ENCODE data around the gene SLAMF7. TPM values are rescaled to one million over a fixed set of nuclear protein-coding genes. Genes with fewer than 3 reads are reported as not detected.

SLAMF7 gene
- total and polyA plus RNA-seq, 4 donors: 0.80 to 2.9 (median 1.1) TPM

DNA sequence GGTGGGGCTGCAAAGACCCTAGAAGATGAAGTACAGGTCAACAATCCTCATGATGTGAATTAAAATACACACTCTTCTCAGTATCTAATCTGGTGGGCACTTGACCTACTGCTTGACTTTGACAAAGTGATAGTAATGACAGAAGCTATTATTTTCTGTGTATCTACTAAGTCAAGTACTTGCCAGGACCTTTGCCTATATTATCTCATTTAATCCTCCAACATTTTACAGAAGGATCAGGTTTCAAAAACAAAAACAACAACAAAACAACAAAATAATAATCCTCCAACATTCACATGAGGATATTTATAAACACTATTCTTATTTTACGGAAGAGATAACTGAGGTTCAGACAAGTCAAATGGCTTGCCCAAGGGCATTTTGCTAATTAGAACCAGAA, 23.0 kb upstream of the SLAMF7 start:
- Histone ChIP-seq H3K27ac (ENCODE audit: low read depth in 1 of 2, low read length in 2 of 2) (no peak overlapping the region), H3K9ac (ENCODE audit: low read depth in 1 of 2, low read length in 2 of 2) (no peak overlapping the region), H3K27me3 (ENCODE audit: control insufficient read depth in 4 of 4, insufficient read depth in 4 of 4, low read length in 3 of 4) (no peaks in the 10 kb centered on the region), H3K4me1 (ENCODE audit: control insufficient read depth in 4 of 4, insufficient read depth in 4 of 4, low read length in 3 of 4) (no peaks in the 10 kb centered on the region), H3K9me3 (ENCODE audit: control insufficient read depth in 4 of 4, low read length in 3 of 4) (no peaks in the 10 kb centered on the region), H3K36me3 (ENCODE audit: control insufficient read depth in 4 of 4, insufficient read depth in 3 of 4, low read depth in 1 of 4, low read length in 3 of 4) (no peaks in the 10 kb centered on the region), H3K4me3 (ENCODE audit: low read depth in 1 of 3, low read length in 3 of 3) (no peak overlapping the region)
- WGBS: 93% methylated on average over 1 of the region's 1 CpG
- DNase-seq (ENCODE audit: low spot score): no peak
- TF ChIP-seq JUND (IDR thresholded peaks at IDR 0.05): no peak
- TF ChIP-seq, protein P1, sequence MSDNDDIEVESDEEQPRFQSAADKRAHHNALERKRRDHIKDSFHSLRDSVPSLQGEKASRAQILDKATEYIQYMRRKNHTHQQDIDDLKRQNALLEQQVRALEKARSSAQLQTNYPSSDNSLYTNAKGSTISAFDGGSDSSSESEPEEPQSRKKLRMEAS (IDR thresholded peaks at IDR 0.05): no peak
- TF ChIP-seq, protein P2, sequence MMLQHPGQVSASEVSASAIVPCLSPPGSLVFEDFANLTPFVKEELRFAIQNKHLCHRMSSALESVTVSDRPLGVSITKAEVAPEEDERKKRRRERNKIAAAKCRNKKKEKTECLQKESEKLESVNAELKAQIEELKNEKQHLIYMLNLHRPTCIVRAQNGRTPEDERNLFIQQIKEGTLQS (IDR thresholded peaks at IDR 0.05): no peak

DNA sequence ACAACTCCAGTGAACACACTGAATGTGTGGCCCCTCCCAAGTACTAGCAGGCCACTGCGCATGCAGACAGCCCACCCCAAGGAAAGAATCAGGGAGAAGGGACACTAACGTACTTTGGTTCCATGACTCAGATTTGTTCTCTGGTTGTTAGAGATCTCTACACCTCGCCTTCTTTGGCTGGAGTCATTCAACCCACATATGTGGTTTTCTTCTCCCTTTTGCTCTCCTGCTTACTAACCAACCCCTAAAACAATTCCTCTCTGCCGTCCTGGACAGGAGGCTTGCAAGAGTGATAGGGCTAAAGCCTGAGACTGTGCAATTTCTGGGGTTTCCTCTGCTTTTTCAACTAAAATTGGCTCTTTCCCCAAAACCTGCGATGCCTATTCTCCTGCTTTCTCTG, 21.7 kb upstream of the SLAMF7 start:
- Histone ChIP-seq H3K9ac (ENCODE audit: low read depth in 1 of 2, low read length in 2 of 2) (no peak overlapping the region), H3K36me3 (ENCODE audit: control insufficient read depth in 4 of 4, insufficient read depth in 3 of 4, low read depth in 1 of 4, low read length in 3 of 4) (no peaks in the 10 kb centered on the region), H3K27ac (ENCODE audit: low read depth in 1 of 2, low read length in 2 of 2) (no peak overlapping the region), H3K27me3 (ENCODE audit: control insufficient read depth in 4 of 4, insufficient read depth in 4 of 4, low read length in 3 of 4) (no peaks in the 10 kb centered on the region), H3K9me3 (ENCODE audit: control insufficient read depth in 4 of 4, low read length in 3 of 4) (no peaks in the 10 kb centered on the region), H3K4me1 (ENCODE audit: control insufficient read depth in 4 of 4, insufficient read depth in 4 of 4, low read length in 3 of 4) (no peaks in the 10 kb centered on the region), H3K4me3 (ENCODE audit: low read depth in 1 of 3, low read length in 3 of 3) (no peak overlapping the region)
- no peak for TF ChIP-seq GABPA (IDR thresholded peaks at IDR 0.05 in 1 of 2, conservative IDR thresholded peaks at IDR 0.05 in 1 of 2)
- 85% methylated on average over 5 of the region's 5 CpGs for WGBS
- DNase-seq (ENCODE audit: low spot score): no peak

DNA sequence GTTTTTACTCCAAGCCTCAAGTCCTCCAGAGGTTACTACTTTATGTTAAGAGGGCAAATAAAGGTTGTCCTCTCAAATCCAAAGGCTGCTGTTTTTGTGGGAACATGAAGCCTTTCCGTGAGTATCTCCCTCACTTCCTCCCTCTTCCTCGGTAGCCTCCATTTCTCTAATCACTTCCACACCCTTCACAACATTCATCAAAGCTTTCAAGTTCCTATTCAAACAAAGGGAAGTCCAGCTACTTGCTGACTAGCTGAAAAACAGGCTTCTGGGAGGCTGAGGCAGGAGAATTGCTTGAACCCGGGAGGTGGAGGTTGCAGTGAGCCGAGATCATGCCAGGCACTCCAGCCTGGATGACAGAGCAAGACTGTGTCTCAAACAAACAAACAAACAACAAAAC, 20.8 kb upstream of the SLAMF7 start:
- H3K9me3 ChIP-seq (ENCODE audit: control insufficient read depth in 4 of 4, low read length in 3 of 4): no peaks in the 10 kb centered on the region
- no peak for DNase-seq (ENCODE audit: low spot score)
- no peaks in the 10 kb centered on the region for H3K27me3 ChIP-seq (ENCODE audit: control insufficient read depth in 4 of 4, insufficient read depth in 4 of 4, low read length in 3 of 4)
- no peak overlapping the region for H3K4me3 ChIP-seq (ENCODE audit: low read depth in 1 of 3, low read length in 3 of 3)
- no peaks in the 10 kb centered on the region for H3K36me3 ChIP-seq (ENCODE audit: control insufficient read depth in 4 of 4, insufficient read depth in 3 of 4, low read depth in 1 of 4, low read length in 3 of 4)
- no peak overlapping the region for H3K9ac ChIP-seq (ENCODE audit: low read depth in 1 of 2, low read length in 2 of 2)
- no peak for TF ChIP-seq HNF4A (conservative IDR thresholded peaks at IDR 0.05)
- no peak for TF ChIP-seq GABPA (IDR thresholded peaks at IDR 0.05 in 1 of 2, conservative IDR thresholded peaks at IDR 0.05 in 1 of 2)
- WGBS: 72% methylated on average over 4 of the region's 4 CpGs
- no peak overlapping the region for H3K27ac ChIP-seq (ENCODE audit: low read depth in 1 of 2, low read length in 2 of 2)
- no peaks in the 10 kb centered on the region for H3K4me1 ChIP-seq (ENCODE audit: control insufficient read depth in 4 of 4, insufficient read depth in 4 of 4, low read length in 3 of 4)

DNA sequence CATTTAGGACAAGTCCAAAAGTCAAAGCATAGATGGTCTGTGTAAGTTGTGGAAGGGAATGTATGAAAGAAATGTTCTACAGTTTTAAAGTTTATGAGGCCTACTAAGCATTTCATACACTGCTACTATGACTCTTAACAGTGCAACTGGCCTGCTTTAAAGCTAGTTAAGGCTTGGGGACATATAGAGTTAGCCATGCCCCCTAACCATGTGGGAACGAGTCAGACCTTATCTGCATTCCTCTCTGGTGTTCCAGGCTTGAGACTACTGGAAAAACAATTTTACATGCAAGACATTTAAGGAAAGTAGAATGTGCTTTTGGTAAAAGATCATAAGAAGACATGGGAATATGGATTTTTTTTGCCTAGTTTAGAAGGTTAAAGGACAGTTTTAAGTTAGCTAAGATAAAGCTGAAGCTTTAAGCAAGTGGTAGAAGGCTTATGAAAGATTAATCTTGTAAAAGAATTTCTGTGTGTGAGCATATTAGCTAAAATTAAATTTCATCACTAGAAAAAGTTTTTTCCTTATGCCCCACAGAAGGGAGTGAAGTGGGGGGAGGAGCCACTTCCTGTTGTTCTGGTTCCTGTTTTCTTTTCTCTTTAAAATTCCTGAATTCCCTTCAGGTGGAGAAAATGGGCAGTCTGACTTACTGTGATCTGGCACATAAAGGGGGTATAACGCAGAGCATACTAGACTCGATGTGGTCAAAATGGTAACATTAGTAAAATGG, 18.5 kb upstream of the SLAMF7 start:
- H3K9ac ChIP-seq (ENCODE audit: low read depth in 1 of 2, low read length in 2 of 2): no peak overlapping the region
- H3K36me3 ChIP-seq (ENCODE audit: control insufficient read depth in 4 of 4, insufficient read depth in 3 of 4, low read depth in 1 of 4, low read length in 3 of 4): no peaks in the 10 kb centered on the region
- no peaks in the 10 kb centered on the region for H3K9me3 ChIP-seq (ENCODE audit: control insufficient read depth in 4 of 4, low read length in 3 of 4)
- no peak overlapping the region for H3K27ac ChIP-seq (ENCODE audit: low read depth in 1 of 2, low read length in 2 of 2)
- H3K4me3 ChIP-seq (ENCODE audit: low read depth in 1 of 3, low read length in 3 of 3): no peak overlapping the region
- WGBS: 94% methylated on average over 3 of the region's 3 CpGs
- DNase-seq (ENCODE audit: low spot score): no peak
- H3K27me3 ChIP-seq (ENCODE audit: control insufficient read depth in 4 of 4, insufficient read depth in 4 of 4, low read length in 3 of 4): no peaks in the 10 kb centered on the region
- no peaks in the 10 kb centered on the region for H3K4me1 ChIP-seq (ENCODE audit: control insufficient read depth in 4 of 4, insufficient read depth in 4 of 4, low read length in 3 of 4)
- TF ChIP-seq YY1 (IDR thresholded peaks at IDR 0.05) (no peak), RAD21 (IDR thresholded peaks at IDR 0.05) (no peak), EGR1 (IDR thresholded peaks at IDR 0.05; ENCODE audit: low read depth in 2 of 2) (no peak), JUND (IDR thresholded peaks at IDR 0.05) (no peak), GABPA (IDR thresholded peaks at IDR 0.05 in 1 of 2, conservative IDR thresholded peaks at IDR 0.05 in 1 of 2) (no peak), RXRA (IDR thresholded peaks at IDR 0.05) (no peak), FOXA2 (IDR thresholded peaks at IDR 0.05) (no peak), FOXA1 (IDR thresholded peaks at IDR 0.05) (no peak)
- TF ChIP-seq, protein P1 (IDR thresholded peaks at IDR 0.05): no peak
- TF ChIP-seq, protein P2 (IDR thresholded peaks at IDR 0.05): no peak
- TF ChIP-seq, protein P3, sequence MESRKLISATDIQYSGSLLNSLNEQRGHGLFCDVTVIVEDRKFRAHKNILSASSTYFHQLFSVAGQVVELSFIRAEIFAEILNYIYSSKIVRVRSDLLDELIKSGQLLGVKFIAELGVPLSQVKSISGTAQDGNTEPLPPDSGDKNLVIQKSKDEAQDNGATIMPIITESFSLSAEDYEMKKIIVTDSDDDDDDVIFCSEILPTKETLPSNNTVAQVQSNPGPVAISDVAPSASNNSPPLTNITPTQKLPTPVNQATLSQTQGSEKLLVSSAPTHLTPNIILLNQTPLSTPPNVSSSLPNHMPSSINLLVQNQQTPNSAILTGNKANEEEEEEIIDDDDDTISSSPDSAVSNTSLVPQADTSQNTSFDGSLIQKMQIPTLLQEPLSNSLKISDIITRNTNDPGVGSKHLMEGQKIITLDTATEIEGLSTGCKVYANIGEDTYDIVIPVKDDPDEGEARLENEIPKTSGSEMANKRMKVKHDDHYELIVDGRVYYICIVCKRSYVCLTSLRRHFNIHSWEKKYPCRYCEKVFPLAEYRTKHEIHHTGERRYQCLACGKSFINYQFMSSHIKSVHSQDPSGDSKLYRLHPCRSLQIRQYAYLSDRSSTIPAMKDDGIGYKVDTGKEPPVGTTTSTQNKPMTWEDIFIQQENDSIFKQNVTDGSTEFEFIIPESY (IDR thresholded peaks at IDR 0.05): no peak
- TF ChIP-seq, protein P4, sequence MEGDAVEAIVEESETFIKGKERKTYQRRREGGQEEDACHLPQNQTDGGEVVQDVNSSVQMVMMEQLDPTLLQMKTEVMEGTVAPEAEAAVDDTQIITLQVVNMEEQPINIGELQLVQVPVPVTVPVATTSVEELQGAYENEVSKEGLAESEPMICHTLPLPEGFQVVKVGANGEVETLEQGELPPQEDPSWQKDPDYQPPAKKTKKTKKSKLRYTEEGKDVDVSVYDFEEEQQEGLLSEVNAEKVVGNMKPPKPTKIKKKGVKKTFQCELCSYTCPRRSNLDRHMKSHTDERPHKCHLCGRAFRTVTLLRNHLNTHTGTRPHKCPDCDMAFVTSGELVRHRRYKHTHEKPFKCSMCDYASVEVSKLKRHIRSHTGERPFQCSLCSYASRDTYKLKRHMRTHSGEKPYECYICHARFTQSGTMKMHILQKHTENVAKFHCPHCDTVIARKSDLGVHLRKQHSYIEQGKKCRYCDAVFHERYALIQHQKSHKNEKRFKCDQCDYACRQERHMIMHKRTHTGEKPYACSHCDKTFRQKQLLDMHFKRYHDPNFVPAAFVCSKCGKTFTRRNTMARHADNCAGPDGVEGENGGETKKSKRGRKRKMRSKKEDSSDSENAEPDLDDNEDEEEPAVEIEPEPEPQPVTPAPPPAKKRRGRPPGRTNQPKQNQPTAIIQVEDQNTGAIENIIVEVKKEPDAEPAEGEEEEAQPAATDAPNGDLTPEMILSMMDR (IDR thresholded peaks at IDR 0.05; ENCODE audit: low read depth, low read length, missing input control): no peak

All from liver (tissue), 9 donors.